H9 (cell line): ENCODE measurements around the gene MYT1. TPM values are rescaled to one million over a fixed set of nuclear protein-coding genes. Genes with fewer than 3 reads are reported as not detected.

Source experiments
- DNase-seq: peaks from one replicate; pipeline ENCODE4 v3.0.0-alpha.2; 2017
- H2AFZ ChIP-seq: one replicate; pipeline ENCODE4 v1.6.1; 2013; ENCODE audit warnings: mild to moderate bottlenecking, low read length, control low read depth, moderate library complexity
- H2AK5ac ChIP-seq: 2 replicates; pipeline ENCODE4 v1.6.1; 2013; ENCODE audit warnings: low read length, control low read depth, mixed read lengths; ENCODE audit not compliant: insufficient read length
- H2BK120ac ChIP-seq: one replicate; pipeline ENCODE4 v1.6.1; 2013; ENCODE audit warnings: low read depth, mild to moderate bottlenecking, low read length, control low read depth, inconsistent platforms; ENCODE audit not compliant: poor library complexity, severe bottlenecking
- H2BK12ac ChIP-seq: 2 replicates; pipeline ENCODE4 v1.6.1; 2013; ENCODE audit warnings: low read length, control low read depth, mixed read lengths, low read depth; ENCODE audit not compliant: insufficient read length
- H2BK15ac ChIP-seq: 2 replicates; pipeline ENCODE4 v1.6.1; 2013; ENCODE audit warnings: low read depth, low read length, control low read depth
- H2BK20ac ChIP-seq: one replicate; pipeline ENCODE4 v1.6.1; 2013; ENCODE audit warnings: low read depth, mild to moderate bottlenecking, low read length, control low read depth, inconsistent platforms; ENCODE audit not compliant: poor library complexity, severe bottlenecking
- H2BK5ac ChIP-seq: 2 replicates; pipeline ENCODE4 v1.6.1; 2013; ENCODE audit warnings: low read length, control low read depth, mixed read lengths; ENCODE audit not compliant: insufficient read length
- H3K14ac ChIP-seq: 2 replicates; pipeline ENCODE4 v1.6.1; 2013; ENCODE audit warnings: low read length, control low read depth; ENCODE audit not compliant: insufficient read depth
- H3K18ac ChIP-seq: 2 replicates; pipeline ENCODE4 v1.6.1; 2013; ENCODE audit warnings: low read depth, mild to moderate bottlenecking, mixed read lengths, low read length, control low read depth; ENCODE audit not compliant: insufficient read length
- H3K23ac ChIP-seq: 2 replicates; pipeline ENCODE4 v1.6.1; 2013; ENCODE audit warnings: low read length, control low read depth, mixed read lengths, low read depth; ENCODE audit not compliant: insufficient read length
- H3K23me2 ChIP-seq: 2 replicates; pipeline ENCODE4 v1.6.1; 2013; ENCODE audit warnings: low read depth, mild to moderate bottlenecking, mixed read lengths, low read length, control low read depth; ENCODE audit not compliant: insufficient read length, poor library complexity, severe bottlenecking
- H3K27ac ChIP-seq: 2 replicates; pipeline ENCODE4 v1.5.1; 2013; ENCODE audit warnings: low read length, control low read depth, mixed read lengths, low read depth; ENCODE audit not compliant: insufficient read length
- H3K27me3 ChIP-seq: 2 replicates; pipeline ENCODE4 v1.6.1; 2013; ENCODE audit warnings: low read length, control low read depth, inconsistent platforms; ENCODE audit not compliant: insufficient read depth
- H3K4ac ChIP-seq: 2 replicates; pipeline ENCODE4 v1.6.1; 2013; ENCODE audit warnings: low read depth, mild to moderate bottlenecking, control low read depth, inconsistent platforms, low read length, moderate library complexity
- H3K4me1 ChIP-seq: 2 replicates; pipeline ENCODE4 v1.6.1; 2013; ENCODE audit warnings: low read length, control low read depth, inconsistent platforms; ENCODE audit not compliant: insufficient read depth
- H3K4me2 ChIP-seq: 2 replicates; pipeline ENCODE4 v1.6.1; 2013; ENCODE audit warnings: low read length, control low read depth, mixed read lengths; ENCODE audit not compliant: insufficient read length, insufficient read depth
- H3K56ac ChIP-seq: 2 replicates; pipeline ENCODE4 v1.6.1; 2013; ENCODE audit warnings: low read depth, mild to moderate bottlenecking, mixed read lengths, low read length, control low read depth; ENCODE audit not compliant: insufficient read length
- H3K79me1 ChIP-seq: 2 replicates; pipeline ENCODE4 v1.6.1; 2013; ENCODE audit warnings: low read depth, mild to moderate bottlenecking, moderate library complexity, low read length, control low read depth, inconsistent platforms; ENCODE audit not compliant: insufficient read depth, poor library complexity, severe bottlenecking
- H3K79me2 ChIP-seq: 2 replicates; pipeline ENCODE4 v1.6.1; 2013; ENCODE audit warnings: low read length, control low read depth, inconsistent platforms; ENCODE audit not compliant: insufficient read depth
- H3K9ac ChIP-seq: 2 replicates; pipeline ENCODE4 v1.6.1; 2013; ENCODE audit warnings: low read length, control low read depth, mixed read lengths; ENCODE audit not compliant: insufficient read length; ENCODE audit errors: extremely low read depth
- H3K9me3 ChIP-seq: one replicate; pipeline ENCODE4 v1.6.1; 2013; ENCODE audit warnings: low read depth, low read length, inconsistent platforms; ENCODE audit not compliant: control insufficient read depth
- H3T11ph ChIP-seq: one replicate; pipeline ENCODE4 v1.6.1; 2013; ENCODE audit warnings: mild to moderate bottlenecking, low read length, control low read depth, inconsistent platforms
- H4K20me1 ChIP-seq: one replicate; pipeline ENCODE4 v1.6.1; 2013; ENCODE audit not compliant: control insufficient read depth, insufficient read length, insufficient read depth
- H4K5ac ChIP-seq: 2 replicates; pipeline ENCODE4 v1.6.1; 2013; ENCODE audit warnings: low read depth, mild to moderate bottlenecking, mixed read lengths, low read length, control low read depth; ENCODE audit not compliant: insufficient read length
- H4K8ac ChIP-seq: replicated peaks from 2 replicates; pipeline ENCODE4 v1.6.1; 2013; ENCODE audit warnings: low read length, control low read depth, mixed read lengths, low read depth; ENCODE audit not compliant: insufficient read length
- H4K91ac ChIP-seq: 2 replicates; pipeline ENCODE4 v1.6.1; 2013; ENCODE audit warnings: low read depth, mild to moderate bottlenecking, moderate library complexity, mixed read lengths, low read length, control low read depth; ENCODE audit not compliant: insufficient read length
- H3K27ac Mint-ChIP-seq, 3 experiments: 2 replicates in 2 of 3; 3 replicates in 1 of 3; pipeline ENCODE4 v1.8.0; 2020 to 2021; ENCODE audit warnings: mixed read lengths in 3 of 3, mild to moderate bottlenecking in 1 of 3, moderate library complexity in 1 of 3
- H3K27me3 Mint-ChIP-seq: 2 replicates; pipeline ENCODE4 v1.8.0; 2021; ENCODE audit warnings: low read depth, mild to moderate bottlenecking, moderate library complexity, mixed read lengths
- H3K36me3 Mint-ChIP-seq, 3 experiments: 2 replicates in 2 of 3; 3 replicates in 1 of 3; pipeline ENCODE4 v1.8.0; 2020 to 2021; ENCODE audit warnings: low read depth in 3 of 3, mixed read lengths in 3 of 3; ENCODE audit not compliant: insufficient read depth in 1 of 3
- H3K4me1 Mint-ChIP-seq, 2 experiments: 2 replicates each; pipeline ENCODE4 v1.8.0; 2020; ENCODE audit warnings: mixed read lengths in 2 of 2
- H3K4me3 Mint-ChIP-seq, 2 experiments: 2 replicates in 1 of 2; 3 replicates in 1 of 2; pipeline ENCODE4 v1.8.0; 2020 to 2021; ENCODE audit warnings: mild to moderate bottlenecking in 2 of 2, mixed read lengths in 2 of 2, moderate library complexity in 1 of 2
- H3K9me3 Mint-ChIP-seq, 2 experiments: 2 replicates in 1 of 2; 3 replicates in 1 of 2; pipeline ENCODE4 v1.8.0; 2020; ENCODE audit warnings: mild to moderate bottlenecking in 2 of 2, mixed read lengths in 2 of 2, moderate library complexity in 1 of 2
- CTCF ChIP-seq: fragments of 200-600 bp; sonication (generic); conservative IDR thresholded peaks from 3 replicates; pipeline ENCODE4 v1.8.0; 2021; ENCODE audit warnings: antibody characterized with exemption, mild to moderate bottlenecking
- WGBS: extraction: QIAGEN DNeasy Blood & Tissue Kit; methylation state at CpG from one replicate; pipeline ENCODE4 v1.1.7; 2013; ENCODE audit warnings: missing lambda C conversion rate, low lambda C conversion rate, mixed read lengths; ENCODE audit not compliant: insufficient read length; ENCODE audit errors: extremely low coverage; 5-methylcytosine and 5-hydroxymethylcytosine counted together
- total RNA-seq: library from RNA; stranded (reverse); gene quantifications from 2 replicates; pipeline ENCODE4 v1.2.1, GENCODE V29; 2021

The MYT1 gene
- total RNA-seq, 1 experiment from 2014 or later: 0.79 TPM

DNA sequence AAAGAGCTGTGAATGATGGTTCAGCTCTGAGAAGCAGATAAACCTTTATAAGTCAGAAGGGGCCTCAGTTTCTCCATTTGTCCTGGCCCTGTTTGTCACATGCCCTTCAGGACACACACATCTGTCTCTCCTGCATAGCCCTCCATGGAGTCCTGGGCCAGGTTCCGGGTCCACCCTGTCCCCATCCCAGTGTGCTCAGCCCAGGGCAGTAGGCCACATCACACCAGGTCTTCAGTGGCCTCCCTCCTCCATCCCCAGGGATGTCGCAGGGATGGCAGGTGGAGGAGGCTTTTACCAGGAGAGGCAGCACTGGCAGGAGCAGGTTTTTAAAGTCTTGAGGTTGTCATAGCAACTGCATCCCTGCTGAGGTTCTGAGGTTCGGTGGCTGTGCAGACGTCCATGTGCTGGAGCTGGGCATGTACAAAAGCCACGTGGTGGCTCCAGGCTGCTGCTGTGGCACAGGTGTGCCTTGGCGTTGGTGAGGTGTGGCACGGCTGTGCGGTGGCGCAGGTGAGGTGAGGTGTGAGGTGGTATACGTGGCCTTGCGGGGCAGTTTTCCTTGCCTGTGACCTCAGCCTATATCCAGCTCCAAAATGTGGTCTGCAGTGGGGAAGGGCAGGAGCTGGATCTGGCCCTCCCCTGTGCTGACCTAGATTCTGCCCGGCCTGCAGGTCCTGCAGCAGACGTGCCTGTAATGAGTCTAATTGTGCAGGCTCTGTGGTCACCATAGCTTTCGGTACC, 48.9 kb upstream of the MYT1 start:
- Histone ChIP-seq H2BK20ac (no peak overlapping the region), H2BK120ac (no peak overlapping the region), H3K9ac (no peak overlapping the region), H3K79me1 (no peaks in the 10 kb centered on the region), H2BK15ac (no peak overlapping the region), H3K23me2 (no peaks in the 10 kb centered on the region), H3T11ph (no peak overlapping the region), H4K91ac (no peak overlapping the region), H3K9me3 (no peaks in the 10 kb centered on the region), H3K4ac (no peak overlapping the region), H3K18ac (no peak overlapping the region), H3K79me2 (no peaks in the 10 kb centered on the region), H4K5ac (no peak overlapping the region), H4K8ac (no peak overlapping the region), H2BK5ac (no peak overlapping the region), H4K20me1 (peaks cover 3% of the 10 kb centered on the region), H2AFZ (no peak overlapping the region), H3K27ac (no peak overlapping the region), H3K27me3 (no peaks in the 10 kb centered on the region), H3K56ac (no peak overlapping the region), H2BK12ac (no peak overlapping the region), H3K23ac (no peak overlapping the region), H2AK5ac (no peak overlapping the region), H3K14ac (0 out of 2 replicates have a peak overlapping the region, but pooled peaks have one; percentile 19), H3K4me1 (no peaks in the 10 kb centered on the region), H3K4me2 (no peak overlapping the region)
- H3K4me1 Mint-ChIP-seq: peaks cover 4 to 5% of the 10 kb centered on the region in 2 experiments; a peak in 3 of 4 replicates
- TF ChIP-seq CTCF: no peak
- WGBS: no CpG with 5 or more reads among the region's 14 CpGs
- no peaks in the 10 kb centered on the region for H3K36me3 Mint-ChIP-seq
- no peak overlapping the region for H3K4me3 Mint-ChIP-seq
- H3K27ac Mint-ChIP-seq: no peak overlapping the region
- H3K9me3 Mint-ChIP-seq: no peaks in the 10 kb centered on the region
- 0 out of 2 replicates have a peak, but pooled peaks cover 2% of the 10 kb centered on the region for H3K27me3 Mint-ChIP-seq
- no peak for DNase-seq
